HepG2 (cell line): ENCODE results near the gene SNX13. TPM values are rescaled to one million over a fixed set of nuclear protein-coding genes. Genes with fewer than 3 reads are reported as not detected.

Experiments
- ATAC-seq: fragments of 200-7000 bp; cut with Tn5 transposase; 3 replicates; pipeline ENCODE4 v1.9.1; 2020; ENCODE audit warnings: mild to moderate bottlenecking, moderate library complexity
- BruUV-seq: library from RNA; stranded (reverse); fragments of 400-500 nt; replicated peaks from 2 replicates; lab custom pipeline; 2021; lab: Mats Ljungman, UMichigan
- CTCF ChIA-PET: fragments of 300-600 bp; formaldehyde crosslinking; extraction: SDS; loops from one replicate; lab custom pipeline; 2021; ENCODE audit warnings: low total read pairs, inconsistent platforms, low intra/inter-chr PET ratio; lab: Yijun Ruan, JAX
- POLR2A ChIA-PET: fragments of 350-600 bp; sonication (Branson Sonifier 250); formaldehyde crosslinking; loops from one replicate; lab custom pipeline; 2020; ENCODE audit warnings: antibody characterized with exemption, inconsistent platforms; lab: Yijun Ruan, JAX
- DNase-seq: peaks from one replicate; pipeline ENCODE4 v3.0.0-alpha.2; 2015; ENCODE audit warnings: low spot score
- FAIRE-seq: peaks from 3 replicates; lab custom pipeline; 2011; peaks lifted over from hg19 to GRCh38; lab: Jason Lieb, UNC
- H2AFZ ChIP-seq: one replicate; pipeline ENCODE4 v1.6.1; 2011; ENCODE audit warnings: low read length, inconsistent platforms
- H3K27ac ChIP-seq: fragments of 300-600 bp; 3 replicates; pipeline ENCODE4 v1.8.0; 2011; ENCODE audit warnings: mixed run types, mild to moderate bottlenecking, mixed read lengths, low read length, inconsistent platforms; ENCODE audit not compliant: insufficient read depth; ENCODE audit errors: extremely low read length
- H3K27me3 ChIP-seq, 2 experiments: fragments of 200-600 bp in 1 of 2; 2 replicates in 1 of 2; 3 replicates in 1 of 2; pipeline versions ENCODE4 v1.6.0 to v1.8.0; 2011; ENCODE audit warnings: low read length in 2 of 2, mild to moderate bottlenecking in 2 of 2, moderate library complexity in 2 of 2, inconsistent platforms in 1 of 2; ENCODE audit not compliant: insufficient read depth in 2 of 2, control insufficient read depth in 1 of 2
- H3K36me3 ChIP-seq, 2 experiments: fragments of 200-600 bp in 1 of 2; replicated peaks in 1 of 2; 2 replicates in 1 of 2; 3 replicates in 1 of 2; pipeline versions ENCODE4 v1.5.1 to v1.8.0; 2011; ENCODE audit warnings: low read length in 2 of 2, inconsistent platforms in 1 of 2; ENCODE audit not compliant: insufficient read depth in 2 of 2, control insufficient read depth in 1 of 2
- H3K4me1 ChIP-seq: 2 replicates; pipeline ENCODE4 v1.5.1; 2012; ENCODE audit warnings: low read length, inconsistent platforms; ENCODE audit not compliant: insufficient read depth
- H3K4me2 ChIP-seq: 2 replicates; pipeline ENCODE4 v1.6.0; 2011; ENCODE audit warnings: low read depth, low read length, inconsistent platforms
- H3K4me3 ChIP-seq, 3 experiments: fragments of 200-600 bp in 1 of 3; sonication (generic), shearing (Covaris generic) in 1 of 3; replicated peaks in 1 of 3; 2 replicates each; pipeline ENCODE4 v1.5.1; 2011 to 2016; ENCODE audit warnings: low read length in 3 of 3, inconsistent platforms in 2 of 3, low read depth in 2 of 3, mild to moderate bottlenecking in 2 of 3, control low read depth in 1 of 3, mixed read lengths in 1 of 3; ENCODE audit not compliant: insufficient read depth in 1 of 3
- H3K79me2 ChIP-seq: one replicate; pipeline ENCODE4 v1.6.1; 2011; ENCODE audit warnings: low read length, inconsistent platforms; ENCODE audit not compliant: insufficient read depth
- H3K9ac ChIP-seq: 2 replicates; pipeline ENCODE4 v1.6.0; 2011; ENCODE audit warnings: mild to moderate bottlenecking, low read depth, low read length, inconsistent platforms; ENCODE audit not compliant: insufficient read depth
- H3K9me3 ChIP-seq: 2 replicates; pipeline ENCODE4 v1.5.1; 2012; ENCODE audit warnings: mild to moderate bottlenecking, low read length
- H4K20me1 ChIP-seq: 2 replicates; pipeline ENCODE4 v1.6.0; 2011; ENCODE audit warnings: inconsistent platforms, mild to moderate bottlenecking, low read length, moderate library complexity; ENCODE audit not compliant: insufficient read depth
- ADNP ChIP-seq: sonication (generic); formaldehyde crosslinking; IDR thresholded peaks from 2 replicates; pipeline ENCODE4 v1.4.0; 2020; ENCODE audit warnings: missing genetic modification reagents
- CBX5 ChIP-seq: sonication (generic); formaldehyde crosslinking; IDR thresholded peaks from 2 replicates; pipeline ENCODE4 v1.4.0; 2020; ENCODE audit warnings: missing genetic modification reagents, borderline replicate concordance
- EHMT2 ChIP-seq: fragments of 200-600 bp; sonication (generic); IDR thresholded peaks from 2 replicates; pipeline ENCODE4 v1.7.0; 2017; ENCODE audit warnings: antibody characterized with exemption, low read depth, low read length, borderline replicate concordance
- FIP1L1 ChIP-seq: fragments of 200-400 bp; formaldehyde crosslinking; IDR thresholded peaks from 2 replicates; pipeline ENCODE4 v1.6.1; 2018; ENCODE audit warnings: low read depth, mild to moderate bottlenecking, low read length, moderate library complexity, borderline replicate concordance; ENCODE audit not compliant: insufficient read depth
- FOXO1 ChIP-seq: sonication (generic); formaldehyde crosslinking; IDR thresholded peaks from 2 replicates; pipeline ENCODE4 v1.4.0; 2020; ENCODE audit warnings: missing genetic modification reagents
- HNRNPK ChIP-seq: fragments of 200-400 bp; formaldehyde crosslinking; IDR thresholded peaks from 2 replicates; pipeline ENCODE4 v1.6.1; 2018; ENCODE audit warnings: low read length, low read depth, moderate library complexity, mild to moderate bottlenecking; ENCODE audit not compliant: poor library complexity, severe bottlenecking
- KDM5A ChIP-seq: fragments of 200-600 bp; sonication (generic); IDR thresholded peaks from 2 replicates; pipeline ENCODE4 v1.7.0; 2018; ENCODE audit warnings: antibody characterized with exemption, mild to moderate bottlenecking, low read length, borderline replicate concordance
- RARA ChIP-seq: IDR thresholded peaks from 2 replicates; pipeline ENCODE4 v1.6.1; 2016; ENCODE audit warnings: missing genetic modification reagents, missing compliant biosample characterization
- RFX1 ChIP-seq: fragments of 450-650 bp; IDR thresholded peaks from 2 replicates; pipeline ENCODE4 v1.6.1; 2017
- ZBTB2 ChIP-seq: sonication (generic); formaldehyde crosslinking; IDR thresholded peaks from 2 replicates; pipeline ENCODE4 v1.8.0; 2022; ENCODE audit warnings: low read depth, missing genetic modification reagents
- ZBTB21 ChIP-seq: sonication (generic); formaldehyde crosslinking; IDR thresholded peaks from 2 replicates; pipeline ENCODE4 v1.4.0; 2020; ENCODE audit warnings: missing genetic modification reagents
- ZBTB38 ChIP-seq: sonication (generic); formaldehyde crosslinking; IDR thresholded peaks from 2 replicates; pipeline ENCODE4 v1.5.1; 2020; ENCODE audit warnings: mild to moderate bottlenecking, missing genetic modification reagents
- ZNF225 ChIP-seq: sonication (generic); formaldehyde crosslinking; IDR thresholded peaks from 2 replicates; pipeline ENCODE4 v1.4.0; 2020; ENCODE audit warnings: mild to moderate bottlenecking, missing genetic modification reagents
- ZNF276 ChIP-seq: sonication (generic); formaldehyde crosslinking; IDR thresholded peaks from 2 replicates; pipeline ENCODE4 v1.4.0; 2020; ENCODE audit warnings: mild to moderate bottlenecking, low read depth, missing genetic modification reagents
- ZNF430 ChIP-seq: sonication (generic); formaldehyde crosslinking; IDR thresholded peaks from 2 replicates; pipeline ENCODE4 v1.9.0; 2021; ENCODE audit warnings: mild to moderate bottlenecking, missing genetic modification reagents
- ZNF460 ChIP-seq: sonication (generic); formaldehyde crosslinking; IDR thresholded peaks from 2 replicates; pipeline ENCODE4 v1.5.1; 2020; ENCODE audit warnings: missing genetic modification reagents, mild to moderate bottlenecking, borderline replicate concordance
- ZNF850 ChIP-seq: sonication (generic); formaldehyde crosslinking; conservative IDR thresholded peaks from 2 replicates; pipeline ENCODE4 v1.9.0; 2021; ENCODE audit warnings: mild to moderate bottlenecking, missing genetic modification reagents
- ZSCAN25 ChIP-seq: sonication (generic); formaldehyde crosslinking; IDR thresholded peaks from 2 replicates; pipeline ENCODE4 v1.8.0; 2022; ENCODE audit warnings: mild to moderate bottlenecking, missing genetic modification reagents
- WGBS: methylation state at CpG from one replicate; pipeline ENCODE4 v1.1.6; 2017; ENCODE audit warnings: low lambda C conversion rate; 5-methylcytosine and 5-hydroxymethylcytosine counted together
- in situ Hi-C: cut with HindIII; loops from 2 replicates; pipeline ENCODE4 v1.10.0; 2017; ENCODE audit warnings: low pct_unique_long_range_greater_than_20kb; ENCODE audit not compliant: extremely low pct_ligation_motif_present
- intact Hi-C: fragments of 100-400 bp; cut with micrococcal nuclease; formaldehyde crosslinking; loops from one replicate; pipeline ENCODE4 v1.10.0; 2022; ENCODE audit not compliant: unreplicated experiment
- polyA plus RNA-seq, 8 experiments: library from polyadenylated mRNA; depleted of rRNA in 3 of 8; stranded (reverse) in 7 of 8; unstranded in 1 of 8; fragments of >200 nt; fragmentation: Illumina TruSeq in 4 of 8; extraction: Trizol in 4 of 8; gene quantifications; 2 replicates each; pipeline versions ENCODE4 v1.2.1 to v1.2.3, GENCODE V29; 2011 to 2016; ENCODE audit warnings: low read depth in 4 of 8, missing spikeins in 1 of 8, mixed read lengths in 1 of 8; ENCODE audit not compliant: insufficient read depth in 1 of 8
- total RNA-seq, 5 experiments: library from RNA; depleted of rRNA; stranded (reverse); fragments of >200 nt; fragmentation: Illumina TruSeq; extraction: Trizol; gene quantifications; 2 replicates each; pipeline ENCODE4 v1.2.3, GENCODE V29; 2016; ENCODE audit warnings: low read depth in 1 of 5

Gene SNX13
- total and polyA plus RNA-seq, 2 of the 13 experiments (the other 11 are each of a cell fraction or from before 2014, with no cell fraction given) = 14.3 to 32.3 TPM

GRCh38 chr7:17983221-17984062 lies 43.1 kb upstream of the SNX13 start (continued):
- no peak for TF ChIP-seq HNRNPK
- no peak for TF ChIP-seq EHMT2
- no peak for TF ChIP-seq ZBTB2
- no peak for TF ChIP-seq ZBTB38 (CRISPR knock-in tag)

DNA sequence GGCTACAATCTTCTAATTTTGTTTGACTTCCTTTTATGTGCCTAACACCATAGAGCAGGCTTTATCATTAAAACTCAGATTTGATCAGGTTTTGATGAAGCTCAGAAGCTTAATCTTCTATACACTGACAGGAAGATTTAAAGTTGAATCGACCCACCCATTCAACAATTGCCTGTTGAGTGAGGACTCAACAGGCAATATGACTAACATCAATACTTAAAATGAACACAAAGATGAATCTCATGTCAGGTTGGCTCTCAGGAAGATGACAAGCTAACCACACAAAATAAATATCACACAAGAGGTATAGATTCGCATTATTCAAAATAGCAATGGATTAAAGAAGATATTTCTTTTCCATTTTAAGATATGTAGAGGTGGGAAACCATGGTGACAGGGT lies 36.7 kb upstream of the SNX13 start:
- ATAC-seq = no peak
- H3K36me3 ChIP-seq = no peaks in the 10 kb centered on the region
- no peaks in the 10 kb centered on the region for H3K4me1 ChIP-seq
- no peaks in the 10 kb centered on the region for H4K20me1 ChIP-seq
- no peak overlapping the region for H3K9ac ChIP-seq
- CTCF ChIA-PET = no interaction called here
- 2% methylated on average over 2 of the region's 2 CpGs for WGBS
- H3K9me3 ChIP-seq = no peaks in the 10 kb centered on the region
- H2AFZ ChIP-seq = no peak overlapping the region
- no peaks in the 10 kb centered on the region for H3K79me2 ChIP-seq
- POLR2A ChIA-PET = no interaction called here
- intact Hi-C loops (no loop called here), in situ Hi-C loops (no loop called here)
- no peak for DNase-seq
- no peak overlapping the region for H3K4me3 ChIP-seq
- H3K27me3 ChIP-seq = no peaks in the 10 kb centered on the region
- no peak for FAIRE-seq
- BruUV-seq = no TSS peak
- no peak overlapping the region for H3K4me2 ChIP-seq
- H3K27ac ChIP-seq = no peak overlapping the region
- TF ChIP-seq FIP1L1 (no peak), ZSCAN25 (no peak), ZNF276 (CRISPR knock-in tag) (no peak), FOXO1 (CRISPR knock-in tag) (no peak), HNRNPK (no peak), ZNF850 (CRISPR knock-in tag) (no peak), ZBTB21 (CRISPR knock-in tag) (no peak), ZNF225 (CRISPR knock-in tag) (no peak), KDM5A (no peak), RARA (CRISPR knock-in tag) (no peak), CBX5 (CRISPR knock-in tag) (no peak), ZNF430 (CRISPR knock-in tag) (no peak), ADNP (CRISPR knock-in tag) (no peak), RFX1 (no peak), ZNF460 (CRISPR knock-in tag) (no peak)
